HCT116 (cell line): ENCODE measurements around the gene NAB2.

Experiments used
- CEBPB ChIP-seq: IDR thresholded peaks from 2 replicates; pipeline ENCODE4 v1.6.1; 2012; ENCODE audit warnings: low read depth
- EGR1 ChIP-seq: IDR thresholded peaks from 2 replicates; pipeline ENCODE4 v1.6.1; 2012; ENCODE audit warnings: low read depth
- ELF1 ChIP-seq: IDR thresholded peaks from 2 replicates; pipeline ENCODE4 v1.6.1; 2012; ENCODE audit warnings: low read depth, borderline replicate concordance
- EZH2phosphoT487 ChIP-seq: fragments of 200-600 bp; IDR thresholded peaks from 2 replicates; pipeline ENCODE4 v1.6.1; 2018; ENCODE audit warnings: antibody characterized with exemption, borderline replicate concordance
- POLR2A ChIP-seq: IDR thresholded peaks from 2 replicates; pipeline ENCODE4 v1.7.0; 2011; ENCODE audit warnings: borderline replicate concordance; ENCODE audit not compliant: insufficient read depth, insufficient read length; ENCODE audit errors: extremely low read depth
- POLR2AphosphoS5 ChIP-seq: IDR thresholded peaks from 2 replicates; pipeline ENCODE4 v1.6.1; 2011; ENCODE audit warnings: mild to moderate bottlenecking, low read depth, low read length, moderate library complexity
- SIN3A ChIP-seq: IDR thresholded peaks from 2 replicates; pipeline ENCODE4 v1.6.1; 2012; ENCODE audit warnings: low read depth
- SP1 ChIP-seq: IDR thresholded peaks from 2 replicates; pipeline ENCODE4 v1.6.1; 2012; ENCODE audit warnings: low read depth
- TCF7L2 ChIP-seq: IDR thresholded peaks from 2 replicates; pipeline ENCODE4 v1.7.0; 2011; ENCODE audit warnings: borderline replicate concordance, inconsistent platforms; ENCODE audit not compliant: insufficient read depth, insufficient read length; ENCODE audit errors: extremely low read depth
- YY1 ChIP-seq: IDR thresholded peaks from 2 replicates; pipeline ENCODE4 v1.6.1; 2011; ENCODE audit warnings: low read length, low read depth, moderate library complexity, mild to moderate bottlenecking; ENCODE audit not compliant: insufficient replicate concordance; ENCODE audit errors: extremely low read depth
- ZNF274 ChIP-seq: fragments of 200-500 bp; sonication (Bioruptor generic); IDR thresholded peaks from 2 replicates; pipeline ENCODE4 v1.6.1; 2014; ENCODE audit warnings: mild to moderate bottlenecking, low read depth, low read length, inconsistent platforms
- TF ChIP-seq, protein P1 (sequence below), 3 experiments: fragments of 200-600 bp in 1 of 3; sonication (generic) in 1 of 3; IDR thresholded peaks in 2 of 3; conservative IDR thresholded peaks in 1 of 3; 2 replicates each; pipeline ENCODE4 v1.5.1; 2012 to 2017; ENCODE audit warnings: low read depth in 2 of 3, low read length in 2 of 3, antibody characterized with exemption in 1 of 3, borderline replicate concordance in 1 of 3, control low read depth in 1 of 3, mild to moderate bottlenecking in 1 of 3, mixed read lengths in 1 of 3, mixed run types in 1 of 3, moderate library complexity in 1 of 3; ENCODE audit not compliant: insufficient read depth in 1 of 3
- TF ChIP-seq, protein P2 (sequence below): IDR thresholded peaks from 2 replicates; pipeline ENCODE4 v1.6.1; 2012; ENCODE audit warnings: low read depth

DNA sequence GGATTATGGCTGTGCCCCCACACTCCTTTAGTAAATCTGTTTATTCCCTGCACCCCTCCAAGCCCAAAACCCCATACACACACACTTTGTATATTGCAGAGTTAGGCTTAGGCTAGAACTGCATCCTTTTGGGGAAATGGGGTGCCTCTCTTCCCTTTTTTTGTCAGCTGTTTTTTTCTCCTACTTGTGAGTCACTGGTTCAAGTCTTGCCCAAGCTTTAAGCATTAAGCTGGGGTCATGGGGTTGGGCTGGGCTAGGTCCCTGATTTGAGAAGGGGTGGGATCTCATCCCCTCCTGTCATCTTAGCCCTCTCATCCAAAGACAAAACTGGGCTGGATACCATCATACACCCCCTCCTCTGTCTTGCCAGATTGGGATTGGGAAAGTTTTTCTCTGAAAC, 41.0 kb downstream of the NAB2 start:
- TF ChIP-seq SP1: no peak
- TF ChIP-seq, protein P1, sequence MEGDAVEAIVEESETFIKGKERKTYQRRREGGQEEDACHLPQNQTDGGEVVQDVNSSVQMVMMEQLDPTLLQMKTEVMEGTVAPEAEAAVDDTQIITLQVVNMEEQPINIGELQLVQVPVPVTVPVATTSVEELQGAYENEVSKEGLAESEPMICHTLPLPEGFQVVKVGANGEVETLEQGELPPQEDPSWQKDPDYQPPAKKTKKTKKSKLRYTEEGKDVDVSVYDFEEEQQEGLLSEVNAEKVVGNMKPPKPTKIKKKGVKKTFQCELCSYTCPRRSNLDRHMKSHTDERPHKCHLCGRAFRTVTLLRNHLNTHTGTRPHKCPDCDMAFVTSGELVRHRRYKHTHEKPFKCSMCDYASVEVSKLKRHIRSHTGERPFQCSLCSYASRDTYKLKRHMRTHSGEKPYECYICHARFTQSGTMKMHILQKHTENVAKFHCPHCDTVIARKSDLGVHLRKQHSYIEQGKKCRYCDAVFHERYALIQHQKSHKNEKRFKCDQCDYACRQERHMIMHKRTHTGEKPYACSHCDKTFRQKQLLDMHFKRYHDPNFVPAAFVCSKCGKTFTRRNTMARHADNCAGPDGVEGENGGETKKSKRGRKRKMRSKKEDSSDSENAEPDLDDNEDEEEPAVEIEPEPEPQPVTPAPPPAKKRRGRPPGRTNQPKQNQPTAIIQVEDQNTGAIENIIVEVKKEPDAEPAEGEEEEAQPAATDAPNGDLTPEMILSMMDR (IDR thresholded peaks at IDR 0.05 in 2 of 3, conservative IDR thresholded peaks at IDR 0.05 in 1 of 3; ENCODE audit: borderline replicate concordance in 1 of 3, insufficient read depth in 1 of 3, low read depth in 2 of 3, low read length in 2 of 3): no peak
- no peak for TF ChIP-seq POLR2A
- TF ChIP-seq TCF7L2: no peak
- no peak for TF ChIP-seq YY1
- no peak for TF ChIP-seq POLR2AphosphoS5
- TF ChIP-seq CEBPB: no peak
- no peak for TF ChIP-seq EGR1
- TF ChIP-seq, protein P2, sequence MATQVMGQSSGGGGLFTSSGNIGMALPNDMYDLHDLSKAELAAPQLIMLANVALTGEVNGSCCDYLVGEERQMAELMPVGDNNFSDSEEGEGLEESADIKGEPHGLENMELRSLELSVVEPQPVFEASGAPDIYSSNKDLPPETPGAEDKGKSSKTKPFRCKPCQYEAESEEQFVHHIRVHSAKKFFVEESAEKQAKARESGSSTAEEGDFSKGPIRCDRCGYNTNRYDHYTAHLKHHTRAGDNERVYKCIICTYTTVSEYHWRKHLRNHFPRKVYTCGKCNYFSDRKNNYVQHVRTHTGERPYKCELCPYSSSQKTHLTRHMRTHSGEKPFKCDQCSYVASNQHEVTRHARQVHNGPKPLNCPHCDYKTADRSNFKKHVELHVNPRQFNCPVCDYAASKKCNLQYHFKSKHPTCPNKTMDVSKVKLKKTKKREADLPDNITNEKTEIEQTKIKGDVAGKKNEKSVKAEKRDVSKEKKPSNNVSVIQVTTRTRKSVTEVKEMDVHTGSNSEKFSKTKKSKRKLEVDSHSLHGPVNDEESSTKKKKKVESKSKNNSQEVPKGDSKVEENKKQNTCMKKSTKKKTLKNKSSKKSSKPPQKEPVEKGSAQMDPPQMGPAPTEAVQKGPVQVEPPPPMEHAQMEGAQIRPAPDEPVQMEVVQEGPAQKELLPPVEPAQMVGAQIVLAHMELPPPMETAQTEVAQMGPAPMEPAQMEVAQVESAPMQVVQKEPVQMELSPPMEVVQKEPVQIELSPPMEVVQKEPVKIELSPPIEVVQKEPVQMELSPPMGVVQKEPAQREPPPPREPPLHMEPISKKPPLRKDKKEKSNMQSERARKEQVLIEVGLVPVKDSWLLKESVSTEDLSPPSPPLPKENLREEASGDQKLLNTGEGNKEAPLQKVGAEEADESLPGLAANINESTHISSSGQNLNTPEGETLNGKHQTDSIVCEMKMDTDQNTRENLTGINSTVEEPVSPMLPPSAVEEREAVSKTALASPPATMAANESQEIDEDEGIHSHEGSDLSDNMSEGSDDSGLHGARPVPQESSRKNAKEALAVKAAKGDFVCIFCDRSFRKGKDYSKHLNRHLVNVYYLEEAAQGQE: no peak
- TF ChIP-seq ZNF274: no peak
- TF ChIP-seq EZH2phosphoT487: no peak
- no peak for TF ChIP-seq ELF1
- TF ChIP-seq SIN3A: no peak
